Fibroblast of lung (primary cell): Measurements from ENCODE around the gene TNFSF8. TPM values are rescaled to one million over a fixed set of nuclear protein-coding genes. Genes with fewer than 3 reads are reported as not detected.

Experiments used
- DNase-seq, 2 donors: peaks; one replicate each; pipeline versions ENCODE4 v3.0.0 to v3.0.0-alpha.2; 2010; ENCODE audit warnings: low read depth in 2 of 2
- H2AFZ ChIP-seq: 2 replicates; pipeline ENCODE4 v1.5.1; 2012; ENCODE audit warnings: low read length, control low read depth, inconsistent platforms
- H3K27ac ChIP-seq: 2 replicates; pipeline ENCODE4 v1.5.1; 2011; ENCODE audit warnings: low read length, control low read depth; ENCODE audit not compliant: insufficient read depth
- H3K27me3 ChIP-seq: 2 replicates; pipeline ENCODE4 v1.5.1; 2011; ENCODE audit warnings: mild to moderate bottlenecking, low read length; ENCODE audit not compliant: control insufficient read depth, insufficient read depth
- H3K36me3 ChIP-seq: 2 replicates; pipeline ENCODE4 v1.5.1; 2011; ENCODE audit warnings: low read length; ENCODE audit not compliant: control insufficient read depth, insufficient read depth
- H3K4me1 ChIP-seq: 2 replicates; pipeline ENCODE4 v1.5.1; 2011; ENCODE audit warnings: low read length; ENCODE audit not compliant: control insufficient read depth, insufficient read depth; ENCODE audit errors: extremely low read depth
- H3K4me2 ChIP-seq: 2 replicates; pipeline ENCODE4 v1.5.1; 2011; ENCODE audit warnings: low read length, control low read depth; ENCODE audit not compliant: insufficient read depth; ENCODE audit errors: extremely low read depth
- H3K4me3 ChIP-seq, 4 experiments: fragments of 200-600 bp in 1 of 4; sonication (generic) in 1 of 4; replicated peaks in 1 of 4; 2 replicates each; pipeline ENCODE4 v1.5.1; 2011 to 2016; ENCODE audit warnings: low read length in 4 of 4, low read depth in 3 of 4, mild to moderate bottlenecking in 3 of 4, control low read depth in 2 of 4, inconsistent platforms in 1 of 4, mixed read lengths in 1 of 4; ENCODE audit not compliant: insufficient read depth in 1 of 4; ENCODE audit errors: control extremely low read depth in 1 of 4
- H3K79me2 ChIP-seq: 2 replicates; pipeline ENCODE4 v1.5.1; 2012; ENCODE audit warnings: mild to moderate bottlenecking, low read length, inconsistent platforms; ENCODE audit not compliant: control insufficient read depth, insufficient read depth
- H3K9ac ChIP-seq: 2 replicates; pipeline ENCODE4 v1.5.1; 2011; ENCODE audit warnings: mild to moderate bottlenecking, low read length, control low read depth; ENCODE audit not compliant: insufficient read depth
- H3K9me3 ChIP-seq: 2 replicates; pipeline ENCODE4 v1.5.1; 2012; ENCODE audit warnings: low read depth, low read length; ENCODE audit not compliant: control insufficient read depth, insufficient read depth
- H4K20me1 ChIP-seq: 2 replicates; pipeline ENCODE4 v1.5.1; 2011; ENCODE audit warnings: low read length; ENCODE audit not compliant: control insufficient read depth, insufficient read depth; ENCODE audit errors: extremely low read depth
- EZH2 ChIP-seq: IDR thresholded peaks from 2 replicates; pipeline ENCODE4 v1.5.1; 2012; ENCODE audit warnings: low read length, control low read depth, mild to moderate bottlenecking; ENCODE audit errors: missing control alignments
- polyA plus RNA-seq, 2 donors: library from polyadenylated mRNA; depleted of rRNA in 1 of 2; stranded (reverse) in 1 of 2; unstranded in 1 of 2; fragments of >200 nt; gene quantifications; 2 replicates each; pipeline ENCODE4 v1.2.1, GENCODE V29; 2011 to 2012; ENCODE audit warnings: missing spikeins in 1 of 2
- total RNA-seq: library from RNA; depleted of rRNA; stranded (reverse); fragments of >200 nt; gene quantifications from 2 replicates; pipeline ENCODE4 v1.2.1, GENCODE V29; 2014
- TF ChIP-seq, protein P1 (sequence below), 2 donors: IDR thresholded peaks in 1 of 2; conservative IDR thresholded peaks in 1 of 2; 1 replicate in 1 of 2; 2 replicates in 1 of 2; pipeline ENCODE4 v1.5.1; 2011 to 2012; ENCODE audit warnings: low read length in 2 of 2, control low read depth in 1 of 2, inconsistent platforms in 1 of 2, low read depth in 1 of 2, mild to moderate bottlenecking in 1 of 2

Gene TNFSF8
- total and polyA plus RNA-seq, 2 donors (not counting 1 experiment from before 2014, with no cell fraction given): not detected

DNA sequence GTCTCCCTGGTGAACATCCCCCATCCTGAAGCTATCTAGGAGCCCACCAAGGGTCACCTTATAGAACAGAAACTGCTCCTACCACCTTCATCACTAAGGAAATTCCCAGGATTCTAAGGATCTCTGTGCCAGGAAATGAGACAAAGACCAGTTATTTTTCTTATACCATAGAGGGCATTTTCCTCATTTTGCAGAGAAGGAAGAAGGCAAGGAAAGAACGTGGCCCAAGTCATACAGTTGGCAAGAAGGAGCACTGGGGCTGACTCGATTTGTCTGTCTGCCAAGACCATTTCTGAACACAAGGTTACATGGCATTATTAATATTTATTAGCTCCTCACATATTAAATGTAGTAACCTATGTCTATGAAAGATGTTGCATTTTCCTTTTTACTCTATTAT, 74.9 kb downstream of the TNFSF8 start:
- Histone ChIP-seq H3K9ac (no peak overlapping the region), H4K20me1 (no peaks in the 10 kb centered on the region), H3K4me1 (peaks cover 13% of the 10 kb centered on the region), H3K27ac (no peak overlapping the region), H3K36me3 (no peaks in the 10 kb centered on the region), H3K4me3 (no peak overlapping the region), H2AFZ (no peak overlapping the region), H3K9me3 (no peaks in the 10 kb centered on the region), H3K79me2 (no peaks in the 10 kb centered on the region), H3K4me2 (no peak overlapping the region), H3K27me3 (no peaks in the 10 kb centered on the region)
- no peak for TF ChIP-seq EZH2
- TF ChIP-seq, protein P1, sequence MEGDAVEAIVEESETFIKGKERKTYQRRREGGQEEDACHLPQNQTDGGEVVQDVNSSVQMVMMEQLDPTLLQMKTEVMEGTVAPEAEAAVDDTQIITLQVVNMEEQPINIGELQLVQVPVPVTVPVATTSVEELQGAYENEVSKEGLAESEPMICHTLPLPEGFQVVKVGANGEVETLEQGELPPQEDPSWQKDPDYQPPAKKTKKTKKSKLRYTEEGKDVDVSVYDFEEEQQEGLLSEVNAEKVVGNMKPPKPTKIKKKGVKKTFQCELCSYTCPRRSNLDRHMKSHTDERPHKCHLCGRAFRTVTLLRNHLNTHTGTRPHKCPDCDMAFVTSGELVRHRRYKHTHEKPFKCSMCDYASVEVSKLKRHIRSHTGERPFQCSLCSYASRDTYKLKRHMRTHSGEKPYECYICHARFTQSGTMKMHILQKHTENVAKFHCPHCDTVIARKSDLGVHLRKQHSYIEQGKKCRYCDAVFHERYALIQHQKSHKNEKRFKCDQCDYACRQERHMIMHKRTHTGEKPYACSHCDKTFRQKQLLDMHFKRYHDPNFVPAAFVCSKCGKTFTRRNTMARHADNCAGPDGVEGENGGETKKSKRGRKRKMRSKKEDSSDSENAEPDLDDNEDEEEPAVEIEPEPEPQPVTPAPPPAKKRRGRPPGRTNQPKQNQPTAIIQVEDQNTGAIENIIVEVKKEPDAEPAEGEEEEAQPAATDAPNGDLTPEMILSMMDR (conservative IDR thresholded peaks at IDR 0.05 in 1 of 2, IDR thresholded peaks at IDR 0.05 in 1 of 2; ENCODE audit: low read depth in 1 of 2, low read length in 2 of 2): no peak
- peak in 1 of 2 donors; percentile 51 for DNase-seq

DNA sequence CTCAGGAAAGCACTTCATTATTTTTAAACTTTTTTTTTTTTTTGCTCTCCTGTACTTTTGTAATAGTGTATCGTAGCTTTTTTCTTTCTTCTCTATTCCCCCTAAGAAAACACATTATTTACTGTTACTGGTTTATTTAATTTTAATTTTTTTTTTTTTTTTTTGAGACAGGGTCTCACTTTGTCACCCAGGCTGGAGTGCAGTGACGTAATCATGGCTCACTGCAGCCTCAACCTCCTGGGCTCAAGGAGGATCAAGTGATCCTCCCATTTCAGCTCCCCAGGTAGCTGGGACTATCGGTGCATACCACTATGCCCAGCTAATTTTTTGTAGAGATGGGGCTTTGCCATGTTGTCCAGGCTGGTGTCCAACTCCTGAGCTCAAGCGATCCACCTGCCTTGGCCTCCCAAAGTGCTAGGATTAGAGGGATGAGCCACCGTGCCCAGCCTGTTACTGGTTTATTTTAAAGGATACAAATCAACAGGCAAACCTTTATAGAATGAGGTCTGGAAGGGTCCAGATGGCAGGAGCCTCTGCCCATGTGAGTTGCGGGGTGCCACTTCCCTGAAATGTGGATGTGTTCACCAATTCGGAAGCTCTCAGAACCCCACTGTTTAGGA, 75.5 kb downstream of the TNFSF8 start:
- Histone ChIP-seq H3K4me1 (peaks cover 17% of the 10 kb centered on the region), H4K20me1 (no peaks in the 10 kb centered on the region), H3K27me3 (no peaks in the 10 kb centered on the region), H3K4me3 (no peak overlapping the region), H3K9me3 (no peaks in the 10 kb centered on the region), H2AFZ (no peak overlapping the region), H3K27ac (no peak overlapping the region), H3K79me2 (no peaks in the 10 kb centered on the region), H3K9ac (no peak overlapping the region), H3K4me2 (no peak overlapping the region), H3K36me3 (no peaks in the 10 kb centered on the region)
- TF ChIP-seq, protein P1 (conservative IDR thresholded peaks at IDR 0.05 in 1 of 2, IDR thresholded peaks at IDR 0.05 in 1 of 2; ENCODE audit: low read depth in 1 of 2, low read length in 2 of 2): no peak
- TF ChIP-seq EZH2: no peak
- DNase-seq: no peak

DNA sequence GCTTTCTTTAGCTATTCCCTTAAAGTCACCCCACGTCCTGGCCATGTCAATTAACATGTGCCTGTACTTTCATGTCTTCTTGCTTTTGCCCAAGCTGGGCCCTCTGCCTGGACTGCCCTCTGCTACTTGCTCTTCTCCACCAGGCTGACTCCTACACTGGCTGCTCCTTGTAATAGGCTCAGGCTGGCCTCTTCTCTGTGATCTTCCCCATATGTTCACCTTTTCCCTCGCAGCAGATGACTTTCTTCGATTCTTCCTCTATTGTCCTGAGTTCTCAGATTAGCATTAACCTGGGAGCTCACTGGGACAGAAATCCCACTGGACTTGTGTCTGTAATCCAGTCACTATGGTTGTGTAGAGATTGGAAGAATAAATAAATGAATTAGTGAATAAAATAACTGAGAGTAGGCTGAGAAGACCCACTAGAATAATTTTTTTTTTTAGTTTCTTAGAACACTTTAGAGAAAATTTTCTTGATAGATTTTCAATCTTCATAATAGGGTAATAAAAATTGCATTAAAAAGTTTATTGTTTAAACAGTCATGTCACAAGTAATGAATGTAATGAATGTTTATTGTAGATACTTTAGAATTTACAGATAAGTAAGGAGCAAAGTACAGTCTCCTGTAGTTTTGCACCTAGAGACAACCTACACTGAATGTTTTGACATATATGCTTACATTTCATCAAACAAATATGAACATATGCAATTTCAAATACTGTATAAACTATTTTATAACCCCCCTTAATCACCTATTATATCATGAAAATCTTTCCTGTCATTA, 77.1 kb downstream of the TNFSF8 start:
- Histone ChIP-seq H3K4me2 (no peak overlapping the region), H3K4me1 (peaks cover 17% of the 10 kb centered on the region), H3K36me3 (no peaks in the 10 kb centered on the region), H3K27ac (no peak overlapping the region), H3K4me3 (no peak overlapping the region), H2AFZ (no peak overlapping the region), H3K79me2 (no peaks in the 10 kb centered on the region), H4K20me1 (no peaks in the 10 kb centered on the region), H3K9ac (no peak overlapping the region), H3K27me3 (no peaks in the 10 kb centered on the region), H3K9me3 (no peaks in the 10 kb centered on the region)
- TF ChIP-seq, protein P1 (conservative IDR thresholded peaks at IDR 0.05 in 1 of 2, IDR thresholded peaks at IDR 0.05 in 1 of 2; ENCODE audit: low read depth in 1 of 2, low read length in 2 of 2): no peak
- no peak for TF ChIP-seq EZH2
- no peak for DNase-seq
